WTC11 (cell line): ENCODE measurements around the gene NEURL4. TPM values are rescaled to one million over a fixed set of nuclear protein-coding genes. Genes with fewer than 3 reads are reported as not detected.

Experiments used
- CBFB ChIP-seq: sonication (generic); formaldehyde crosslinking; IDR thresholded peaks from 2 replicates; pipeline ENCODE4 v1.8.1; 2022; ENCODE audit warnings: mild to moderate bottlenecking, low read depth, missing genetic modification reagents
- E2F4 ChIP-seq: sonication (generic); formaldehyde crosslinking; IDR thresholded peaks from 2 replicates; pipeline ENCODE4 v1.8.1; 2022; ENCODE audit warnings: low read depth, mild to moderate bottlenecking, moderate library complexity, missing genetic modification reagents, borderline replicate concordance
- ERG ChIP-seq: fragments of 250-450 bp; sonication (Bioruptor Pico); IDR thresholded peaks from 2 replicates; pipeline ENCODE4 v1.8.0; 2021; ENCODE audit warnings: mild to moderate bottlenecking
- FOXK1 ChIP-seq: sonication (generic); formaldehyde crosslinking; IDR thresholded peaks from 2 replicates; pipeline ENCODE4 v1.8.0; 2022; ENCODE audit warnings: mild to moderate bottlenecking, moderate library complexity, missing genetic modification reagents
- FOXP1 ChIP-seq: sonication (generic); formaldehyde crosslinking; IDR thresholded peaks from 2 replicates; pipeline ENCODE4 v1.8.0; 2022; ENCODE audit warnings: missing genetic modification reagents, mild to moderate bottlenecking, moderate library complexity, borderline replicate concordance
- GTF2I ChIP-seq: fragments of 250-450 bp; sonication (Bioruptor Pico); conservative IDR thresholded peaks from 2 replicates; pipeline ENCODE4 v1.4.0; 2021; ENCODE audit warnings: mild to moderate bottlenecking
- HMGA2 ChIP-seq: fragments of 250-450 bp; sonication (Bioruptor Pico); IDR thresholded peaks from 2 replicates; pipeline ENCODE4 v1.4.0; 2021; ENCODE audit warnings: mild to moderate bottlenecking, moderate library complexity
- JAZF1 ChIP-seq: fragments of 250-450 bp; sonication (Bioruptor Pico); IDR thresholded peaks from 2 replicates; pipeline ENCODE4 v1.9.0; 2021; ENCODE audit warnings: moderate library complexity, mild to moderate bottlenecking, inconsistent platforms
- JUN ChIP-seq: sonication (generic); formaldehyde crosslinking; IDR thresholded peaks from 2 replicates; pipeline ENCODE4 v1.8.0; 2023; ENCODE audit warnings: mild to moderate bottlenecking, missing genetic modification reagents
- RORB ChIP-seq: fragments of 250-450 bp; sonication (Bioruptor Pico); IDR thresholded peaks from 2 replicates; pipeline ENCODE4 v1.9.0; 2021; ENCODE audit warnings: mild to moderate bottlenecking
- TEAD1 ChIP-seq: sonication (generic); formaldehyde crosslinking; IDR thresholded peaks from 2 replicates; pipeline ENCODE4 v1.8.0; 2022; ENCODE audit warnings: mild to moderate bottlenecking, missing genetic modification reagents
- USF2 ChIP-seq: sonication (generic); formaldehyde crosslinking; IDR thresholded peaks from 2 replicates; pipeline ENCODE4 v1.8.1; 2023; ENCODE audit warnings: mild to moderate bottlenecking, missing genetic modification reagents, moderate library complexity
- ZMAT4 ChIP-seq: fragments of 250-450 bp; sonication (Bioruptor Pico); IDR thresholded peaks from 2 replicates; pipeline ENCODE4 v1.9.0; 2021; ENCODE audit warnings: mild to moderate bottlenecking
- ZNF281 ChIP-seq: sonication (generic); formaldehyde crosslinking; IDR thresholded peaks from 2 replicates; pipeline ENCODE4 v1.8.0; 2023; ENCODE audit warnings: mild to moderate bottlenecking, missing genetic modification reagents
- ZNF396 ChIP-seq: fragments of 250-450 bp; sonication (Bioruptor Pico); IDR thresholded peaks from 2 replicates; pipeline ENCODE4 v1.8.0; 2021; ENCODE audit warnings: mild to moderate bottlenecking, moderate library complexity, borderline replicate concordance
- ZNF416 ChIP-seq: fragments of 250-450 bp; sonication (Bioruptor Pico); IDR thresholded peaks from 2 replicates; pipeline ENCODE4 v1.9.0; 2021; ENCODE audit warnings: mild to moderate bottlenecking, inconsistent platforms
- ZNF423 ChIP-seq: fragments of 250-450 bp; sonication (Bioruptor Pico); IDR thresholded peaks from 2 replicates; pipeline ENCODE4 v2.1.2; 2022; ENCODE audit warnings: mild to moderate bottlenecking, moderate library complexity
- total RNA-seq: library from RNA; stranded (reverse); gene quantifications from 3 replicates; pipeline ENCODE4 v1.2.3, GENCODE V29; 2021
- TF ChIP-seq, protein P1 (sequence below): fragments of 250-450 bp; sonication (Bioruptor Pico); IDR thresholded peaks from 2 replicates; pipeline ENCODE4 v1.9.0; 2021; ENCODE audit warnings: mild to moderate bottlenecking
- TF ChIP-seq, protein P2 (sequence below): fragments of 250-450 bp; sonication (Bioruptor Pico); conservative IDR thresholded peaks from 2 replicates; pipeline ENCODE4 v1.9.0; 2021; ENCODE audit warnings: mild to moderate bottlenecking
- TF ChIP-seq, protein P3 (sequence below): fragments of 250-450 bp; sonication (Bioruptor Pico); IDR thresholded peaks from 2 replicates; pipeline ENCODE4 v2.1.2; 2022; ENCODE audit warnings: mild to moderate bottlenecking, moderate library complexity
- TF ChIP-seq, protein P4 (sequence below): sonication (generic); formaldehyde crosslinking; IDR thresholded peaks from 2 replicates; pipeline ENCODE4 v1.8.0; 2022; ENCODE audit warnings: missing genetic modification reagents

NEURL4 gene
- total RNA-seq, 1 experiment from 2014 or later: 64.4 TPM

GRCh38 chr17:7308625-7309433, 20.3 kb downstream of the NEURL4 start (continued):
- TF ChIP-seq JAZF1 (CRISPR knock-in tag): no peak
- TF ChIP-seq HMGA2 (CRISPR knock-in tag): no peak
- TF ChIP-seq E2F4: no peak
- no peak for TF ChIP-seq FOXK1 (CRISPR knock-in tag)
- TF ChIP-seq TEAD1 (CRISPR knock-in tag): no peak
- no peak for TF ChIP-seq USF2 (CRISPR knock-in tag)
- TF ChIP-seq ZMAT4: no peak; the same call in 1 of the 2 replicates
- TF ChIP-seq JUN (CRISPR knock-in tag): no peak
- TF ChIP-seq, protein P1, sequence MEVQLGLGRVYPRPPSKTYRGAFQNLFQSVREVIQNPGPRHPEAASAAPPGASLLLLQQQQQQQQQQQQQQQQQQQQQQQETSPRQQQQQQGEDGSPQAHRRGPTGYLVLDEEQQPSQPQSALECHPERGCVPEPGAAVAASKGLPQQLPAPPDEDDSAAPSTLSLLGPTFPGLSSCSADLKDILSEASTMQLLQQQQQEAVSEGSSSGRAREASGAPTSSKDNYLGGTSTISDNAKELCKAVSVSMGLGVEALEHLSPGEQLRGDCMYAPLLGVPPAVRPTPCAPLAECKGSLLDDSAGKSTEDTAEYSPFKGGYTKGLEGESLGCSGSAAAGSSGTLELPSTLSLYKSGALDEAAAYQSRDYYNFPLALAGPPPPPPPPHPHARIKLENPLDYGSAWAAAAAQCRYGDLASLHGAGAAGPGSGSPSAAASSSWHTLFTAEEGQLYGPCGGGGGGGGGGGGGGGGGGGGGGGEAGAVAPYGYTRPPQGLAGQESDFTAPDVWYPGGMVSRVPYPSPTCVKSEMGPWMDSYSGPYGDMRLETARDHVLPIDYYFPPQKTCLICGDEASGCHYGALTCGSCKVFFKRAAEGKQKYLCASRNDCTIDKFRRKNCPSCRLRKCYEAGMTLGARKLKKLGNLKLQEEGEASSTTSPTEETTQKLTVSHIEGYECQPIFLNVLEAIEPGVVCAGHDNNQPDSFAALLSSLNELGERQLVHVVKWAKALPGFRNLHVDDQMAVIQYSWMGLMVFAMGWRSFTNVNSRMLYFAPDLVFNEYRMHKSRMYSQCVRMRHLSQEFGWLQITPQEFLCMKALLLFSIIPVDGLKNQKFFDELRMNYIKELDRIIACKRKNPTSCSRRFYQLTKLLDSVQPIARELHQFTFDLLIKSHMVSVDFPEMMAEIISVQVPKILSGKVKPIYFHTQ (CRISPR knock-in tag): no peak
- TF ChIP-seq RORB (CRISPR knock-in tag): no peak
- TF ChIP-seq ERG (CRISPR knock-in tag): 0 out of 2 replicates have a peak, but pooled peaks have one; percentile 35
- TF ChIP-seq ZNF396 (CRISPR knock-in tag): no peak
- 0 out of 2 replicates have a peak, but pooled peaks have one; percentile 4 for TF ChIP-seq FOXP1 (CRISPR knock-in tag)
- no peak for TF ChIP-seq ZNF281 (CRISPR knock-in tag)
- TF ChIP-seq CBFB: no peak
- TF ChIP-seq ZNF416: no peak
- TF ChIP-seq ZNF423 (CRISPR knock-in tag): no peak
- TF ChIP-seq, protein P2, sequence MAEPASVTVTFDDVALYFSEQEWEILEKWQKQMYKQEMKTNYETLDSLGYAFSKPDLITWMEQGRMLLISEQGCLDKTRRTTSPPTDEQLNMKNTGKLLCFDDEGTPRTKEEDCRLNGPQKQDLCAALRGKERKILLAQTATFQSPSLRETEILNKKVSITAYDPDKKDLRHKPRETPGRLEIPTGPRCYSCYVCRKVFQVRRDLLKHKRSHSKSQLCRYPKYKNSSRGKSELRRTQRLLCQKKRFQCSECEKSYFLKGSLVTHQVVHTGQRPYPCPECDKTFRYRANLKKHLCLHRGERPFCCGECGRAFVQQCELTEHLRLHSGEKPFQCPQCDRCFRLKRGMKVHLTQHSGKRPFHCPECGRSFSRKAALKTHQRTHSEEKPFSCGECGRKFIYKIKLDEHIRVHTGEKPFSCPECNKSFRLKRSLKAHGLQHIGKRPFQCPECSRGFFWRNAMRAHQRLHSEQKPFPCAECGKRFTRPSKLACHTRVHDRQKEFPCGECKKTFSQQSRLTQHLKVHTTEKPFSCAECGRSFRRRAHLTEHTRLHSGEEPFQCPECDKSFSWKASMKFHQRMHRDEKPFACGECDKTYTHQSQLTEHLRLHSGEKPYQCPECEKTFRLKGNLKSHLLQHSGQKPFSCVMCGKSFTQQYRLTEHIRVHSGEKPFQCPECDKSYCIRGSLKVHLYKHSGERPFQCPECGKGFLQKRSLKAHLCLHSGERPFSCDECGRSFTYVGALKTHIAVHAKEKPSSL (CRISPR knock-in tag): peak; percentile 52; the same call in 1 of the 2 replicates
- TF ChIP-seq, protein P3, sequence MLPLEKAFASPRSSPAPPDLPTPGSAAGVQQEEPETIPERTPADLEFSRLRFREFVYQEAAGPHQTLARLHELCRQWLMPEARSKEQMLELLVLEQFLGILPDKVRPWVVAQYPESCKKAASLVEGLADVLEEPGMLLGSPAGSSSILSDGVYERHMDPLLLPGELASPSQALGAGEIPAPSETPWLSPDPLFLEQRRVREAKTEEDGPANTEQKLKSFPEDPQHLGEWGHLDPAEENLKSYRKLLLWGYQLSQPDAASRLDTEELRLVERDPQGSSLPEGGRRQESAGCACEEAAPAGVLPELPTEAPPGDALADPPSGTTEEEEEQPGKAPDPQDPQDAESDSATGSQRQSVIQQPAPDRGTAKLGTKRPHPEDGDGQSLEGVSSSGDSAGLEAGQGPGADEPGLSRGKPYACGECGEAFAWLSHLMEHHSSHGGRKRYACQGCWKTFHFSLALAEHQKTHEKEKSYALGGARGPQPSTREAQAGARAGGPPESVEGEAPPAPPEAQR (CRISPR knock-in tag): no peak
- no peak for TF ChIP-seq GTF2I
- TF ChIP-seq, protein P4, sequence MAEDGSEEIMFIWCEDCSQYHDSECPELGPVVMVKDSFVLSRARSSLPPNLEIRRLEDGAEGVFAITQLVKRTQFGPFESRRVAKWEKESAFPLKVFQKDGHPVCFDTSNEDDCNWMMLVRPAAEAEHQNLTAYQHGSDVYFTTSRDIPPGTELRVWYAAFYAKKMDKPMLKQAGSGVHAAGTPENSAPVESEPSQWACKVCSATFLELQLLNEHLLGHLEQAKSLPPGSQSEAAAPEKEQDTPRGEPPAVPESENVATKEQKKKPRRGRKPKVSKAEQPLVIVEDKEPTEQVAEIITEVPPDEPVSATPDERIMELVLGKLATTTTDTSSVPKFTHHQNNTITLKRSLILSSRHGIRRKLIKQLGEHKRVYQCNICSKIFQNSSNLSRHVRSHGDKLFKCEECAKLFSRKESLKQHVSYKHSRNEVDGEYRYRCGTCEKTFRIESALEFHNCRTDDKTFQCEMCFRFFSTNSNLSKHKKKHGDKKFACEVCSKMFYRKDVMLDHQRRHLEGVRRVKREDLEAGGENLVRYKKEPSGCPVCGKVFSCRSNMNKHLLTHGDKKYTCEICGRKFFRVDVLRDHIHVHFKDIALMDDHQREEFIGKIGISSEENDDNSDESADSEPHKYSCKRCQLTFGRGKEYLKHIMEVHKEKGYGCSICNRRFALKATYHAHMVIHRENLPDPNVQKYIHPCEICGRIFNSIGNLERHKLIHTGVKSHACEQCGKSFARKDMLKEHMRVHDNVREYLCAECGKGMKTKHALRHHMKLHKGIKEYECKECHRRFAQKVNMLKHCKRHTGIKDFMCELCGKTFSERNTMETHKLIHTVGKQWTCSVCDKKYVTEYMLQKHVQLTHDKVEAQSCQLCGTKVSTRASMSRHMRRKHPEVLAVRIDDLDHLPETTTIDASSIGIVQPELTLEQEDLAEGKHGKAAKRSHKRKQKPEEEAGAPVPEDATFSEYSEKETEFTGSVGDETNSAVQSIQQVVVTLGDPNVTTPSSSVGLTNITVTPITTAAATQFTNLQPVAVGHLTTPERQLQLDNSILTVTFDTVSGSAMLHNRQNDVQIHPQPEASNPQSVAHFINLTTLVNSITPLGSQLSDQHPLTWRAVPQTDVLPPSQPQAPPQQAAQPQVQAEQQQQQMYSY: no peak
